ENCODE measurements around the gene KICS2. TPM values are rescaled to one million over a fixed set of nuclear protein-coding genes. Genes with fewer than 3 reads are reported as not detected.
A peak's percentile ranks its signal among the peaks of the same experiment; 100 is the strongest.

Gene KICS2
- total and polyA plus RNA-seq, 2 of the 8 experiments (the other 6 are each of a cell fraction or from before 2014, with no cell fraction given), result 5.6 to 9.5 TPM

GRCh38 chr12:64221651-64222008 lies 466 bp downstream of the KICS2 start (continued):
- no peak for TF ChIP-seq SUZ12 (IDR thresholded peaks at IDR 0.05; ENCODE audit: low read length)
- no peak for TF ChIP-seq ASH2L (IDR thresholded peaks at IDR 0.05; ENCODE audit: low read length)
- TF ChIP-seq SIX5 (IDR thresholded peaks at IDR 0.05; ENCODE audit: low read depth, low read length), result no peak
- no peak for TF ChIP-seq RFX5 (IDR thresholded peaks at IDR 0.05; ENCODE audit: borderline replicate concordance, low read depth, low read length)
- no peak for TF ChIP-seq CHD1 (IDR thresholded peaks at IDR 0.05; ENCODE audit: low read depth, low read length)
- no peak for TF ChIP-seq JUND (IDR thresholded peaks at IDR 0.05; ENCODE audit: low read length)
- peak; percentile 48 for TF ChIP-seq SAP30 (IDR thresholded peaks at IDR 0.05; ENCODE audit: insufficient read depth, insufficient replicate concordance, low read length)
- no peak for TF ChIP-seq EZH2 (IDR thresholded peaks at IDR 0.05; ENCODE audit: low read depth, low read length, severe bottlenecking)
- TF ChIP-seq SRF (IDR thresholded peaks at IDR 0.05; ENCODE audit: low read depth, low read length), result no peak
- no peak for TF ChIP-seq TAF1 (IDR thresholded peaks at IDR 0.05; ENCODE audit: low read depth, low read length)
- TF ChIP-seq CHD2 (IDR thresholded peaks at IDR 0.05; ENCODE audit: low read length), result no peak
- no peak for TF ChIP-seq BACH1 (IDR thresholded peaks at IDR 0.05; ENCODE audit: low read length)
- TF ChIP-seq RAD21 (IDR thresholded peaks at IDR 0.05 in 1 of 2, conservative IDR thresholded peaks at IDR 0.05 in 1 of 2; ENCODE audit: low read depth in 2 of 2, low read length in 2 of 2), result no peak; a peak in 1 of 4 replicates
- no peak for TF ChIP-seq SIN3A (conservative IDR thresholded peaks at IDR 0.05 in 1 of 2, IDR thresholded peaks at IDR 0.05 in 1 of 2; ENCODE audit: low read depth in 1 of 2, low read length in 2 of 2)
- TF ChIP-seq GTF2F1 (IDR thresholded peaks at IDR 0.05; ENCODE audit: borderline replicate concordance, low read depth, low read length), result no peak
